ENCODE measurements around the gene KIRREL1.

DNA sequence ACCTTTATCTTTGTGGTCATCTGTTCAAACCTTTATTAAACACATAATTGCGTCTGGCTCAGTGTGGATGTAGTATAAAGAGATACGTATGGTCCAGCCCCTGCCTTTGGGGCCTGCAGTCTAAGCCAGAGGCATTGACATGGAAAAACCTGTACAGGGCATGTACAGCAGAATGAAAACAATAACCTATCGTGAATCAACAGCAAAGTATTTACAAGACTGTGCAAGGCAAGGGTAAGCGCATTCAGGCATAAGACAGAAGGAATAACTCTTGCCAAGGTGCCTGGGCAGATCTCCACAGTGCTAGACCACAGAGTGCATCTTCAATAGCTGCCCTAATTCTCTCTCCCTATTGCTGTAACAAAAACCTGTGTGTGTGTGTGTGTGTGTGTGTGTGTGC, 35.5 kb downstream of the KIRREL1 start:
- TF ChIP-seq, protein P1, sequence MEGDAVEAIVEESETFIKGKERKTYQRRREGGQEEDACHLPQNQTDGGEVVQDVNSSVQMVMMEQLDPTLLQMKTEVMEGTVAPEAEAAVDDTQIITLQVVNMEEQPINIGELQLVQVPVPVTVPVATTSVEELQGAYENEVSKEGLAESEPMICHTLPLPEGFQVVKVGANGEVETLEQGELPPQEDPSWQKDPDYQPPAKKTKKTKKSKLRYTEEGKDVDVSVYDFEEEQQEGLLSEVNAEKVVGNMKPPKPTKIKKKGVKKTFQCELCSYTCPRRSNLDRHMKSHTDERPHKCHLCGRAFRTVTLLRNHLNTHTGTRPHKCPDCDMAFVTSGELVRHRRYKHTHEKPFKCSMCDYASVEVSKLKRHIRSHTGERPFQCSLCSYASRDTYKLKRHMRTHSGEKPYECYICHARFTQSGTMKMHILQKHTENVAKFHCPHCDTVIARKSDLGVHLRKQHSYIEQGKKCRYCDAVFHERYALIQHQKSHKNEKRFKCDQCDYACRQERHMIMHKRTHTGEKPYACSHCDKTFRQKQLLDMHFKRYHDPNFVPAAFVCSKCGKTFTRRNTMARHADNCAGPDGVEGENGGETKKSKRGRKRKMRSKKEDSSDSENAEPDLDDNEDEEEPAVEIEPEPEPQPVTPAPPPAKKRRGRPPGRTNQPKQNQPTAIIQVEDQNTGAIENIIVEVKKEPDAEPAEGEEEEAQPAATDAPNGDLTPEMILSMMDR (IDR thresholded peaks at IDR 0.05), result no peak
- no peak for TF ChIP-seq POLR2A (IDR thresholded peaks at IDR 0.05)
